H1 (cell line): ENCODE data around the gene TOP1. TPM values are rescaled to one million over a fixed set of nuclear protein-coding genes. Genes with fewer than 3 reads are reported as not detected.

Source experiments
- CTCF ChIA-PET: fragments of 300-600 bp; sonication (Branson Sonifier 250); formaldehyde crosslinking; loops from one replicate; lab custom pipeline; 2021; ENCODE audit not compliant: partially characterized antibody; lab: Charles Lee
- POLR2A ChIA-PET: fragments of 300-600 bp; sonication (Branson Sonifier 250); formaldehyde crosslinking; loops from one replicate; lab custom pipeline; 2021; ENCODE audit warnings: inconsistent platforms; ENCODE audit not compliant: partially characterized antibody; lab: Charles Lee
- DNase-seq, 2 experiments: peaks; one replicate each; pipeline versions ENCODE4 v3.0.0 to v3.0.0-alpha.2; 2010 to 2022; ENCODE audit warnings: low spot score in 2 of 2, low read depth in 1 of 2, mixed read lengths in 1 of 2
- FAIRE-seq: peaks from 2 replicates; lab custom pipeline; 2011; peaks lifted over from hg19 to GRCh38; lab: Jason Lieb, UNC
- H2AFZ ChIP-seq: 2 replicates; pipeline ENCODE4 v1.8.1; 2012; ENCODE audit warnings: low read length, inconsistent platforms
- H2AK5ac ChIP-seq: 2 replicates; pipeline ENCODE4 v1.6.1; 2013; ENCODE audit warnings: low read depth, low read length
- H2BK120ac ChIP-seq: replicated peaks from 2 replicates; pipeline ENCODE3; 2013; ENCODE audit warnings: low read depth, low read length, inconsistent platforms
- H2BK12ac ChIP-seq: 2 replicates; pipeline ENCODE4 v1.6.1; 2013; ENCODE audit warnings: low read depth, low read length
- H2BK15ac ChIP-seq: 2 replicates; pipeline ENCODE4 v1.6.1; 2013; ENCODE audit warnings: low read length
- H2BK20ac ChIP-seq: 2 replicates; pipeline ENCODE4 v1.6.1; 2013; ENCODE audit warnings: low read length
- H2BK5ac ChIP-seq: 2 replicates; pipeline ENCODE4 v1.6.1; 2013; ENCODE audit warnings: low read depth, low read length
- H3K14ac ChIP-seq: 2 replicates; pipeline ENCODE4 v1.6.1; 2013; ENCODE audit warnings: inconsistent platforms; ENCODE audit not compliant: insufficient read length
- H3K18ac ChIP-seq: 2 replicates; pipeline ENCODE4 v1.6.1; 2013; ENCODE audit warnings: low read length; ENCODE audit errors: extremely low read depth
- H3K23ac ChIP-seq: 2 replicates; pipeline ENCODE4 v1.6.1; 2013; ENCODE audit warnings: inconsistent platforms; ENCODE audit not compliant: insufficient read length
- H3K23me2 ChIP-seq: 2 replicates; pipeline ENCODE4 v1.6.1; 2013; ENCODE audit warnings: low read depth, low read length
- H3K27ac ChIP-seq: 2 replicates; pipeline ENCODE4 v1.6.1; 2011; ENCODE audit warnings: low read depth, low read length, inconsistent platforms
- H3K27me3 ChIP-seq, 4 experiments: replicated peaks in 1 of 4; 1 replicate in 1 of 4; 2 replicates in 3 of 4; pipeline versions ENCODE4 v1.6.1 to v1.8.1; 2011 to 2013; ENCODE audit warnings: low read length in 3 of 4, mild to moderate bottlenecking in 3 of 4, inconsistent platforms in 2 of 4, mixed read lengths in 2 of 4, moderate library complexity in 1 of 4; ENCODE audit not compliant: control insufficient read depth in 3 of 4, insufficient read depth in 3 of 4; ENCODE audit errors: extremely low read depth in 1 of 4
- H3K36me3 ChIP-seq, 4 experiments: 2 replicates each; pipeline versions ENCODE4 v1.6.1 to v1.8.1; 2011 to 2013; ENCODE audit warnings: mild to moderate bottlenecking in 4 of 4, low read length in 3 of 4, moderate library complexity in 2 of 4, control low read depth in 1 of 4, inconsistent platforms in 1 of 4; ENCODE audit not compliant: insufficient read depth in 4 of 4, control insufficient read depth in 2 of 4
- H3K4ac ChIP-seq: replicated peaks from 2 replicates; pipeline ENCODE3; 2013; ENCODE audit warnings: low read length, low read depth, mixed read lengths, inconsistent platforms; ENCODE audit not compliant: insufficient read length
- H3K4me1 ChIP-seq, 4 experiments: replicated peaks in 1 of 4; 1 replicate in 1 of 4; 2 replicates in 3 of 4; pipeline versions ENCODE4 v1.6.1 to v1.8.1; 2011 to 2013; ENCODE audit warnings: low read length in 3 of 4, inconsistent platforms in 2 of 4, mixed read lengths in 1 of 4; ENCODE audit not compliant: insufficient read depth in 4 of 4, control insufficient read depth in 3 of 4
- H3K4me2 ChIP-seq, 2 experiments: 2 replicates each; pipeline versions ENCODE4 v1.6.1 to v1.8.1; 2011 to 2013; ENCODE audit warnings: low read depth in 2 of 2, low read length in 2 of 2, control low read depth in 1 of 2, inconsistent platforms in 1 of 2, mild to moderate bottlenecking in 1 of 2; ENCODE audit not compliant: insufficient read depth in 1 of 2
- H3K4me3 ChIP-seq, 4 experiments: fragments of 200-600, 300-600 bp in 1 of 4; sonication (generic), shearing (Covaris generic), sonication (Bioruptor Twin) in 1 of 4; 2 replicates each; pipeline versions ENCODE4 v1.5.1 to v1.8.1; 2011 to 2016; ENCODE audit warnings: low read length in 4 of 4, low read depth in 3 of 4, control low read depth in 2 of 4, inconsistent platforms in 2 of 4, mild to moderate bottlenecking in 2 of 4, mixed read lengths in 1 of 4, moderate library complexity in 1 of 4; ENCODE audit not compliant: insufficient read depth in 2 of 4; ENCODE audit errors: extremely low read depth in 1 of 4
- H3K56ac ChIP-seq: replicated peaks from 2 replicates; pipeline ENCODE3; 2013; ENCODE audit warnings: low read depth, mild to moderate bottlenecking, mixed read lengths, low read length, inconsistent platforms; ENCODE audit not compliant: insufficient read length
- H3K79me1 ChIP-seq: 2 replicates; pipeline ENCODE4 v1.6.1; 2013; ENCODE audit warnings: low read depth, low read length, control low read depth
- H3K79me2 ChIP-seq, 2 experiments: 2 replicates each; pipeline versions ENCODE4 v1.6.1 to v1.8.1; 2012 to 2013; ENCODE audit warnings: low read length in 2 of 2, mild to moderate bottlenecking in 2 of 2, inconsistent platforms in 1 of 2; ENCODE audit not compliant: insufficient read depth in 2 of 2, control insufficient read depth in 1 of 2
- H3K9ac ChIP-seq, 4 experiments: replicated peaks in 1 of 4; 1 replicate in 1 of 4; 2 replicates in 3 of 4; pipeline versions ENCODE4 v1.6.1 to v1.8.1; 2011 to 2013; ENCODE audit warnings: low read depth in 3 of 4, low read length in 3 of 4, control low read depth in 2 of 4, mild to moderate bottlenecking in 2 of 4, moderate library complexity in 2 of 4, inconsistent platforms in 1 of 4; ENCODE audit errors: extremely low read depth in 1 of 4
- H3K9me3 ChIP-seq, 2 experiments: 2 replicates each; pipeline versions ENCODE4 v1.6.1 to v1.8.1; 2012 to 2013; ENCODE audit warnings: mild to moderate bottlenecking in 2 of 2, moderate library complexity in 2 of 2, control low read depth in 1 of 2, inconsistent platforms in 1 of 2, low read depth in 1 of 2, low read length in 1 of 2, mixed read lengths in 1 of 2; ENCODE audit not compliant: insufficient read depth in 2 of 2
- H4K20me1 ChIP-seq, 2 experiments: replicated peaks in 1 of 2; 2 replicates each; pipeline versions ENCODE3 to v1.8.1; 2011 to 2013; ENCODE audit warnings: inconsistent platforms in 2 of 2, low read length in 2 of 2, mild to moderate bottlenecking in 1 of 2; ENCODE audit not compliant: insufficient read depth in 2 of 2, control insufficient read depth in 1 of 2
- H4K5ac ChIP-seq: 2 replicates; pipeline ENCODE4 v1.6.1; 2013; ENCODE audit warnings: low read length, low read depth, mixed read lengths, inconsistent platforms; ENCODE audit not compliant: insufficient read length
- H4K8ac ChIP-seq: 2 replicates; pipeline ENCODE4 v1.8.0; 2013; ENCODE audit warnings: mild to moderate bottlenecking, moderate library complexity, low read length, inconsistent platforms; ENCODE audit not compliant: insufficient read depth; ENCODE audit errors: extremely low read depth
- H4K91ac ChIP-seq: replicated peaks from 2 replicates; pipeline ENCODE3; 2013; ENCODE audit warnings: low read length, mixed read lengths, inconsistent platforms; ENCODE audit not compliant: insufficient read length
- BRCA1 ChIP-seq: IDR thresholded peaks from 2 replicates; pipeline ENCODE4 v1.6.1; 2012; ENCODE audit warnings: low read depth, low read length, improper control_type of control experiment
- CTBP2 ChIP-seq: IDR thresholded peaks from 2 replicates; pipeline ENCODE4 v1.7.0; 2011; ENCODE audit warnings: borderline replicate concordance, mild to moderate bottlenecking, moderate library complexity, mixed read lengths, low read length; ENCODE audit not compliant: insufficient read depth, insufficient read length
- EZH2 ChIP-seq: fragments of 200-600 bp; sonication (generic); IDR thresholded peaks from 2 replicates; pipeline ENCODE4 v1.7.1; 2012; ENCODE audit warnings: low read depth, mild to moderate bottlenecking, moderate library complexity, low read length, inconsistent platforms; ENCODE audit not compliant: severe bottlenecking
- JUND ChIP-seq: IDR thresholded peaks from 2 replicates; pipeline ENCODE4 v1.6.1; 2011; ENCODE audit warnings: mild to moderate bottlenecking, improper control_type of control experiment, low read length
- RAD21 ChIP-seq, 2 experiments: IDR thresholded peaks in 1 of 2; conservative IDR thresholded peaks in 1 of 2; 2 replicates each; pipeline ENCODE4 v1.6.1; 2011; ENCODE audit warnings: low read depth in 2 of 2, low read length in 2 of 2, improper control_type of control experiment in 1 of 2, inconsistent platforms in 1 of 2, mild to moderate bottlenecking in 1 of 2, moderate library complexity in 1 of 2
- RFX5 ChIP-seq: IDR thresholded peaks from 2 replicates; pipeline ENCODE4 v1.6.1; 2011; ENCODE audit warnings: low read depth, low read length, improper control_type of control experiment, borderline replicate concordance
- RNF2 ChIP-seq: fragments of 200-900, 300-1000 bp; sonication (generic); IDR thresholded peaks from 2 replicates; pipeline ENCODE4 v1.7.1; 2016; ENCODE audit warnings: borderline replicate concordance, low read depth, mild to moderate bottlenecking, antibody characterized with exemption, low read length; ENCODE audit not compliant: poor library complexity, severe bottlenecking; ENCODE audit errors: missing control alignments
- SP1 ChIP-seq: IDR thresholded peaks from 2 replicates; pipeline ENCODE4 v1.6.1; 2011; ENCODE audit warnings: low read depth, low read length
- whole genome bisulfite sequencing, 2 experiments: shearing (Covaris generic) in 1 of 2; methylation state at CpG; one replicate each; pipeline versions ENCODE4 v1.1.6 to v1.1.7; 2013 to 2015; ENCODE audit warnings: low lambda C conversion rate in 2 of 2, mixed read lengths in 2 of 2, inconsistent platforms in 1 of 2, low coverage in 1 of 2, missing lambda C conversion rate in 1 of 2; ENCODE audit not compliant: insufficient replicate concordance in 2 of 2, insufficient coverage in 1 of 2, insufficient read length in 1 of 2; ENCODE audit errors: extremely low coverage in 1 of 2, missing lambda C conversion rate in 1 of 2; 5-methylcytosine and 5-hydroxymethylcytosine counted together
- polyA plus RNA-seq, 7 experiments: library from polyadenylated mRNA; depleted of rRNA in 3 of 7; stranded (reverse) in 5 of 7; unstranded in 2 of 7; fragments of >200 nt in 5 of 7; fragments of 200-250 nt in 2 of 7; gene quantifications; 1 replicate in 5 of 7; 2 replicates in 1 of 7; 4 replicates in 1 of 7; pipeline versions ENCODE4 v1.2.1 to v1.2.3, GENCODE V29; 2011 to 2013; ENCODE audit warnings: missing spikeins in 2 of 7, mixed read lengths in 2 of 7
- total RNA-seq: library from RNA; stranded (reverse); fragmentation: NEBNext Ultra II Directional; extraction: Animal tissue kit (Norgen Biotek cat#: 25700); gene quantifications from 2 replicates; pipeline ENCODE4 v1.2.1, GENCODE V29; 2021

TOP1 gene
- total and polyA plus RNA-seq, 2 of the 8 experiments (the other 6 are each of a cell fraction or from before 2014, with no cell fraction given), result 7.4 to 108 TPM

GRCh38 chr20:41057999-41058673, 29.5 kb downstream of the TOP1 start:
- peaks cover 2% of the 10 kb centered on the region; the same call in 1 of the 2 replicates for H3K79me1 ChIP-seq
- no peak overlapping the region for H4K5ac ChIP-seq
- no peak overlapping the region for H3K14ac ChIP-seq
- H3K36me3 ChIP-seq, result peaks cover 0 to 19% (median 7%) of the 10 kb centered on the region in 4 experiments; a peak in 5 of 8 replicates
- TF ChIP-seq JUND, result no peak
- no peak for TF ChIP-seq RAD21 (IDR thresholded peaks at IDR 0.05 in 1 of 2, conservative IDR thresholded peaks at IDR 0.05 in 1 of 2; ENCODE audit: low read depth in 2 of 2, low read length in 2 of 2)
- no peak for TF ChIP-seq RFX5
- TF ChIP-seq RNF2, result no peak
- TF ChIP-seq CTBP2, result no peak
- TF ChIP-seq BRCA1, result no peak
- no peak for TF ChIP-seq EZH2
- TF ChIP-seq SP1, result no peak
- no peak overlapping the region for H3K18ac ChIP-seq
- no peak overlapping the region for H3K23ac ChIP-seq
- ChIA-PET POLR2A (interaction anchor here (0.7 to 1.5 kb wide), 2 partner anchors 9 to 28 kb away, joined by 3 to 4 read pairs; no protein-coding TSS in a partner anchor), CTCF (interaction anchor here (0.7 to 1.2 kb wide), 4 partner anchors 11 to 255 kb away, joined by 3 to 5 read pairs (median 4); no protein-coding TSS in a partner anchor)
- no peak overlapping the region for H3K4ac ChIP-seq
- H3K56ac ChIP-seq, result no peak overlapping the region
- peaks cover 0 to 6% (median under 1%) of the 10 kb centered on the region in 4 experiments; a peak in 2 of 7 replicates for H3K4me1 ChIP-seq
- H3K4me3 ChIP-seq, result no peak overlapping the region
- no peak overlapping the region for H2AK5ac ChIP-seq
- no peak overlapping the region for H2AFZ ChIP-seq
- H2BK120ac ChIP-seq, result no peak overlapping the region
- no peak overlapping the region for H2BK20ac ChIP-seq
- peaks cover 0 to 88% of the 10 kb centered on the region in 2 experiments; a peak in 3 of 4 replicates for H3K79me2 ChIP-seq
- DNase-seq, result no peak
- no peak overlapping the region for H3K9ac ChIP-seq
- no peak overlapping the region for H4K91ac ChIP-seq
- H4K20me1 ChIP-seq, result peaks cover 21% of the 10 kb centered on the region in 2 experiments
- no peaks in the 10 kb centered on the region for H3K23me2 ChIP-seq
- no peak overlapping the region for H3K4me2 ChIP-seq
- FAIRE-seq, result no peak
- H2BK12ac ChIP-seq, result no peak overlapping the region
- H3K27me3 ChIP-seq, result no peaks in the 10 kb centered on the region
- no peak overlapping the region for H4K8ac ChIP-seq
- H3K9me3 ChIP-seq, result no peaks in the 10 kb centered on the region
- H2BK5ac ChIP-seq, result no peak overlapping the region
- no peak overlapping the region for H2BK15ac ChIP-seq
- WGBS, 2 experiments, result 87% methylated on average over 3 of the region's 3 CpGs; no CpG with 5 or more reads in 1 of the 2 experiments
- no peak overlapping the region for H3K27ac ChIP-seq
